ENCODE data around the gene CORO6.
A peak's percentile ranks its signal among the peaks of the same experiment; 100 is the strongest.

The CORO6 gene

GRCh38 chr17:29622337-29623282 is at the start of gene CORO6:
Gene CORO6, minus strand, starts transcription at chr17:29622912. Its CDS starts 1,491 bp downstream, at chr17:29621421.
- DNase-seq (ENCODE audit: low read depth): peak; percentile 43
- TF ChIP-seq CTCF (conservative IDR thresholded peaks at IDR 0.05; ENCODE audit: low read depth, low read length): no peak

GRCh38 chr17:29671661-29672060 is 48.9 kb upstream of the CORO6 start:
- no peak for DNase-seq (ENCODE audit: low read depth)
- H3K4me3 ChIP-seq (ENCODE audit: low read depth, low read length): no peak overlapping the region
- no peak for TF ChIP-seq CTCF (conservative IDR thresholded peaks at IDR 0.05; ENCODE audit: low read depth, low read length)

More at GRCh38 chr17:29622337-29623282, at the start of gene CORO6:
- H3K4me3 ChIP-seq (ENCODE audit: low read depth, low read length): peak within 1 kb of the TSS; percentile 69

- TF ChIP-seq CTCF (conservative IDR thresholded peaks at IDR 0.05; ENCODE audit: low read depth, low read length): no peak
- no peak for DNase-seq (ENCODE audit: low read depth)
- no peak overlapping the region for H3K4me3 ChIP-seq (ENCODE audit: low read depth, low read length)
These were observed 46.6 kb upstream of the CORO6 start for GRCh38 chr17:29669266-29669665.

GRCh38 chr17:29667969-29668368 is 45.3 kb upstream of the CORO6 start:
- H3K4me3 ChIP-seq (ENCODE audit: low read depth, low read length): no peak overlapping the region
- DNase-seq (ENCODE audit: low read depth): no peak
- TF ChIP-seq CTCF (conservative IDR thresholded peaks at IDR 0.05; ENCODE audit: low read depth, low read length): no peak

- DNase-seq (ENCODE audit: low read depth): no peak
- TF ChIP-seq CTCF (conservative IDR thresholded peaks at IDR 0.05; ENCODE audit: low read depth, low read length): no peak
- no peak overlapping the region for H3K4me3 ChIP-seq (ENCODE audit: low read depth, low read length)
These were observed 42.7 kb upstream of the CORO6 start for GRCh38 chr17:29665481-29665810.

- no peak for TF ChIP-seq CTCF (conservative IDR thresholded peaks at IDR 0.05; ENCODE audit: low read depth, low read length)
- no peak overlapping the region for H3K4me3 ChIP-seq (ENCODE audit: low read depth, low read length)
- peak; percentile 63 for DNase-seq (ENCODE audit: low read depth)
These were observed 42.2 kb upstream of the CORO6 start for GRCh38 chr17:29664743-29665480.
